GM19395 (cell line): ENCODE results near the gene SEMA4D.

ENCODE experiments used
- ATAC-seq: cut with Tn5 transposase; IDR thresholded peaks from one replicate; pipeline ENCODE4 v1.9.1; 2021; ENCODE audit warnings: mild to moderate bottlenecking, moderate library complexity; ENCODE audit not compliant: unreplicated experiment

The SEMA4D gene

GRCh38 chr9:89529243-89530035 is 31.5 kb upstream of the SEMA4D start:
- no peak for ATAC-seq

GRCh38 chr9:89528540-89528939 is 30.6 kb upstream of the SEMA4D start:
- ATAC-seq, result no peak

- no peak for ATAC-seq
These were observed 30.2 kb upstream of the SEMA4D start for GRCh38 chr9:89528131-89528530.

- no peak for ATAC-seq
These were observed 29.2 kb upstream of the SEMA4D start for GRCh38 chr9:89527084-89527483.

GRCh38 chr9:89526667-89527066 is 28.8 kb upstream of the SEMA4D start:
- ATAC-seq, result no peak

GRCh38 chr9:89525446-89526374 is 27.8 kb upstream of the SEMA4D start:
- no peak for ATAC-seq

GRCh38 chr9:89524963-89525362 is 27.1 kb upstream of the SEMA4D start:
- ATAC-seq, result no peak

GRCh38 chr9:89523948-89524347 is 26.0 kb upstream of the SEMA4D start:
- ATAC-seq, result no peak

GRCh38 chr9:89522959-89523285 is 25.0 kb upstream of the SEMA4D start:
- ATAC-seq, result peak; percentile 18

- ATAC-seq, result peak; percentile 96
These were observed 24.5 kb upstream of the SEMA4D start for GRCh38 chr9:89522261-89522958.

- no peak for ATAC-seq
These were observed 21.5 kb upstream of the SEMA4D start for GRCh38 chr9:89519366-89519805.

- ATAC-seq, result no peak
These were observed 20.8 kb upstream of the SEMA4D start for GRCh38 chr9:89518466-89519365.

- no peak for ATAC-seq
These were observed 17.5 kb upstream of the SEMA4D start for GRCh38 chr9:89515416-89515815.

GRCh38 chr9:89514956-89515355 is 17.0 kb upstream of the SEMA4D start:
- no peak for ATAC-seq

GRCh38 chr9:89514337-89514736 is 16.4 kb upstream of the SEMA4D start:
- ATAC-seq, result no peak

- ATAC-seq, result no peak
These were observed 15.9 kb upstream of the SEMA4D start for GRCh38 chr9:89513837-89514236.

- ATAC-seq, result no peak
These were observed 14.5 kb upstream of the SEMA4D start for GRCh38 chr9:89512382-89512781.

GRCh38 chr9:89508951-89509615 is 11.2 kb upstream of the SEMA4D start:
- no peak for ATAC-seq

GRCh38 chr9:89505911-89506310 is 8.0 kb upstream of the SEMA4D start:
- ATAC-seq, result no peak

GRCh38 chr9:89505048-89505447 is 7.1 kb upstream of the SEMA4D start:
- ATAC-seq, result no peak
